H1 (cell line): ENCODE results near the gene MLKL. TPM values are rescaled to one million over a fixed set of nuclear protein-coding genes. Genes with fewer than 3 reads are reported as not detected.

ENCODE experiments used
- CTCF ChIA-PET: fragments of 300-600 bp; sonication (Branson Sonifier 250); formaldehyde crosslinking; loops from one replicate; lab custom pipeline; 2021; ENCODE audit not compliant: partially characterized antibody; lab: Charles Lee
- POLR2A ChIA-PET: fragments of 300-600 bp; sonication (Branson Sonifier 250); formaldehyde crosslinking; loops from one replicate; lab custom pipeline; 2021; ENCODE audit warnings: inconsistent platforms; ENCODE audit not compliant: partially characterized antibody; lab: Charles Lee
- DNase-seq, 2 experiments: peaks; one replicate each; pipeline versions ENCODE4 v3.0.0 to v3.0.0-alpha.2; 2010 to 2022; ENCODE audit warnings: low spot score in 2 of 2, low read depth in 1 of 2, mixed read lengths in 1 of 2
- FAIRE-seq: peaks from 2 replicates; lab custom pipeline; 2011; peaks lifted over from hg19 to GRCh38; lab: Jason Lieb, UNC
- H2AFZ ChIP-seq: 2 replicates; pipeline ENCODE4 v1.8.1; 2012; ENCODE audit warnings: low read length, inconsistent platforms
- H2AK5ac ChIP-seq: 2 replicates; pipeline ENCODE4 v1.6.1; 2013; ENCODE audit warnings: low read depth, low read length
- H2BK120ac ChIP-seq: replicated peaks from 2 replicates; pipeline ENCODE3; 2013; ENCODE audit warnings: low read depth, low read length, inconsistent platforms
- H2BK12ac ChIP-seq: 2 replicates; pipeline ENCODE4 v1.6.1; 2013; ENCODE audit warnings: low read depth, low read length
- H2BK15ac ChIP-seq: 2 replicates; pipeline ENCODE4 v1.6.1; 2013; ENCODE audit warnings: low read length
- H2BK20ac ChIP-seq: 2 replicates; pipeline ENCODE4 v1.6.1; 2013; ENCODE audit warnings: low read length
- H2BK5ac ChIP-seq: 2 replicates; pipeline ENCODE4 v1.6.1; 2013; ENCODE audit warnings: low read depth, low read length
- H3K14ac ChIP-seq: 2 replicates; pipeline ENCODE4 v1.6.1; 2013; ENCODE audit warnings: inconsistent platforms; ENCODE audit not compliant: insufficient read length
- H3K18ac ChIP-seq: 2 replicates; pipeline ENCODE4 v1.6.1; 2013; ENCODE audit warnings: low read length; ENCODE audit errors: extremely low read depth
- H3K23ac ChIP-seq: 2 replicates; pipeline ENCODE4 v1.6.1; 2013; ENCODE audit warnings: inconsistent platforms; ENCODE audit not compliant: insufficient read length
- H3K23me2 ChIP-seq: 2 replicates; pipeline ENCODE4 v1.6.1; 2013; ENCODE audit warnings: low read depth, low read length
- H3K27ac ChIP-seq: 2 replicates; pipeline ENCODE4 v1.6.1; 2011; ENCODE audit warnings: low read depth, low read length, inconsistent platforms
- H3K27me3 ChIP-seq, 4 experiments: replicated peaks in 1 of 4; 1 replicate in 1 of 4; 2 replicates in 3 of 4; pipeline versions ENCODE4 v1.6.1 to v1.8.1; 2011 to 2013; ENCODE audit warnings: low read length in 3 of 4, mild to moderate bottlenecking in 3 of 4, inconsistent platforms in 2 of 4, mixed read lengths in 2 of 4, moderate library complexity in 1 of 4; ENCODE audit not compliant: control insufficient read depth in 3 of 4, insufficient read depth in 3 of 4; ENCODE audit errors: extremely low read depth in 1 of 4
- H3K36me3 ChIP-seq, 4 experiments: 2 replicates each; pipeline versions ENCODE4 v1.6.1 to v1.8.1; 2011 to 2013; ENCODE audit warnings: mild to moderate bottlenecking in 4 of 4, low read length in 3 of 4, moderate library complexity in 2 of 4, control low read depth in 1 of 4, inconsistent platforms in 1 of 4; ENCODE audit not compliant: insufficient read depth in 4 of 4, control insufficient read depth in 2 of 4
- H3K4ac ChIP-seq: replicated peaks from 2 replicates; pipeline ENCODE3; 2013; ENCODE audit warnings: low read length, low read depth, mixed read lengths, inconsistent platforms; ENCODE audit not compliant: insufficient read length
- H3K4me1 ChIP-seq, 4 experiments: replicated peaks in 1 of 4; 1 replicate in 1 of 4; 2 replicates in 3 of 4; pipeline versions ENCODE4 v1.6.1 to v1.8.1; 2011 to 2013; ENCODE audit warnings: low read length in 3 of 4, inconsistent platforms in 2 of 4, mixed read lengths in 1 of 4; ENCODE audit not compliant: insufficient read depth in 4 of 4, control insufficient read depth in 3 of 4
- H3K4me2 ChIP-seq, 2 experiments: 2 replicates each; pipeline versions ENCODE4 v1.6.1 to v1.8.1; 2011 to 2013; ENCODE audit warnings: low read depth in 2 of 2, low read length in 2 of 2, control low read depth in 1 of 2, inconsistent platforms in 1 of 2, mild to moderate bottlenecking in 1 of 2; ENCODE audit not compliant: insufficient read depth in 1 of 2
- H3K4me3 ChIP-seq, 4 experiments: fragments of 200-600, 300-600 bp in 1 of 4; sonication (generic), shearing (Covaris generic), sonication (Bioruptor Twin) in 1 of 4; 2 replicates each; pipeline versions ENCODE4 v1.5.1 to v1.8.1; 2011 to 2016; ENCODE audit warnings: low read length in 4 of 4, low read depth in 3 of 4, control low read depth in 2 of 4, inconsistent platforms in 2 of 4, mild to moderate bottlenecking in 2 of 4, mixed read lengths in 1 of 4, moderate library complexity in 1 of 4; ENCODE audit not compliant: insufficient read depth in 2 of 4; ENCODE audit errors: extremely low read depth in 1 of 4
- H3K56ac ChIP-seq: replicated peaks from 2 replicates; pipeline ENCODE3; 2013; ENCODE audit warnings: low read depth, mild to moderate bottlenecking, mixed read lengths, low read length, inconsistent platforms; ENCODE audit not compliant: insufficient read length
- H3K79me1 ChIP-seq: 2 replicates; pipeline ENCODE4 v1.6.1; 2013; ENCODE audit warnings: low read depth, low read length, control low read depth
- H3K79me2 ChIP-seq, 2 experiments: 2 replicates each; pipeline versions ENCODE4 v1.6.1 to v1.8.1; 2012 to 2013; ENCODE audit warnings: low read length in 2 of 2, mild to moderate bottlenecking in 2 of 2, inconsistent platforms in 1 of 2; ENCODE audit not compliant: insufficient read depth in 2 of 2, control insufficient read depth in 1 of 2
- H3K9ac ChIP-seq, 4 experiments: replicated peaks in 1 of 4; 1 replicate in 1 of 4; 2 replicates in 3 of 4; pipeline versions ENCODE4 v1.6.1 to v1.8.1; 2011 to 2013; ENCODE audit warnings: low read depth in 3 of 4, low read length in 3 of 4, control low read depth in 2 of 4, mild to moderate bottlenecking in 2 of 4, moderate library complexity in 2 of 4, inconsistent platforms in 1 of 4; ENCODE audit errors: extremely low read depth in 1 of 4
- H3K9me3 ChIP-seq, 2 experiments: 2 replicates each; pipeline versions ENCODE4 v1.6.1 to v1.8.1; 2012 to 2013; ENCODE audit warnings: mild to moderate bottlenecking in 2 of 2, moderate library complexity in 2 of 2, control low read depth in 1 of 2, inconsistent platforms in 1 of 2, low read depth in 1 of 2, low read length in 1 of 2, mixed read lengths in 1 of 2; ENCODE audit not compliant: insufficient read depth in 2 of 2
- H4K20me1 ChIP-seq, 2 experiments: replicated peaks in 1 of 2; 2 replicates each; pipeline versions ENCODE3 to v1.8.1; 2011 to 2013; ENCODE audit warnings: inconsistent platforms in 2 of 2, low read length in 2 of 2, mild to moderate bottlenecking in 1 of 2; ENCODE audit not compliant: insufficient read depth in 2 of 2, control insufficient read depth in 1 of 2
- H4K5ac ChIP-seq: 2 replicates; pipeline ENCODE4 v1.6.1; 2013; ENCODE audit warnings: low read length, low read depth, mixed read lengths, inconsistent platforms; ENCODE audit not compliant: insufficient read length
- H4K8ac ChIP-seq: 2 replicates; pipeline ENCODE4 v1.8.0; 2013; ENCODE audit warnings: mild to moderate bottlenecking, moderate library complexity, low read length, inconsistent platforms; ENCODE audit not compliant: insufficient read depth; ENCODE audit errors: extremely low read depth
- H4K91ac ChIP-seq: replicated peaks from 2 replicates; pipeline ENCODE3; 2013; ENCODE audit warnings: low read length, mixed read lengths, inconsistent platforms; ENCODE audit not compliant: insufficient read length
- CHD1 ChIP-seq: IDR thresholded peaks from 2 replicates; pipeline ENCODE4 v1.6.1; 2012; ENCODE audit warnings: low read depth, low read length, improper control_type of control experiment
- TEAD4 ChIP-seq: IDR thresholded peaks from 2 replicates; pipeline ENCODE4 v1.6.1; 2012; ENCODE audit warnings: low read depth, low read length, inconsistent platforms, mixed read lengths
- ZNF274 ChIP-seq: IDR thresholded peaks from 2 replicates; pipeline ENCODE4 v1.7.0; 2012; ENCODE audit warnings: low read length, borderline replicate concordance; ENCODE audit errors: extremely low read depth
- WGBS, 2 experiments: shearing (Covaris generic) in 1 of 2; methylation state at CpG; one replicate each; pipeline versions ENCODE4 v1.1.6 to v1.1.7; 2013 to 2015; ENCODE audit warnings: low lambda C conversion rate in 2 of 2, mixed read lengths in 2 of 2, inconsistent platforms in 1 of 2, low coverage in 1 of 2, missing lambda C conversion rate in 1 of 2; ENCODE audit not compliant: insufficient replicate concordance in 2 of 2, insufficient coverage in 1 of 2, insufficient read length in 1 of 2; ENCODE audit errors: extremely low coverage in 1 of 2, missing lambda C conversion rate in 1 of 2; 5-methylcytosine and 5-hydroxymethylcytosine counted together
- polyA plus RNA-seq, 7 experiments: library from polyadenylated mRNA; depleted of rRNA in 3 of 7; stranded (reverse) in 5 of 7; unstranded in 2 of 7; fragments of >200 nt in 5 of 7; fragments of 200-250 nt in 2 of 7; gene quantifications; 1 replicate in 5 of 7; 2 replicates in 1 of 7; 4 replicates in 1 of 7; pipeline versions ENCODE4 v1.2.1 to v1.2.3, GENCODE V29; 2011 to 2013; ENCODE audit warnings: missing spikeins in 2 of 7, mixed read lengths in 2 of 7
- total RNA-seq: library from RNA; stranded (reverse); fragmentation: NEBNext Ultra II Directional; extraction: Animal tissue kit (Norgen Biotek cat#: 25700); gene quantifications from 2 replicates; pipeline ENCODE4 v1.2.1, GENCODE V29; 2021

MLKL gene
- total and polyA plus RNA-seq, 2 of the 8 experiments (the other 6 are each of a cell fraction or from before 2014, with no cell fraction given): 1.6 to 2.1 TPM

GRCh38 chr16:74727903-74728302, 27.2 kb upstream of the MLKL start:
- WGBS, 2 experiments: 95% methylated on average over 4 of the region's 4 CpGs; no CpG with 5 or more reads in 1 of the 2 experiments
- no peak overlapping the region for H3K18ac ChIP-seq
- no peak overlapping the region for H2BK20ac ChIP-seq
- no peak overlapping the region for H2BK120ac ChIP-seq
- no peak overlapping the region for H4K5ac ChIP-seq
- ChIA-PET CTCF (interaction anchor here (1.2 to 32.9 kb wide), 14 partner anchors 8 to 133 kb away, joined by 3 to 576 read pairs (median 24); partner anchors contain the start of gene MLKL), POLR2A (no interaction called here)
- H2BK12ac ChIP-seq: no peak overlapping the region
- no peaks in the 10 kb centered on the region for H3K36me3 ChIP-seq
- DNase-seq (no peak), FAIRE-seq (no peak)
- H3K56ac ChIP-seq: no peak overlapping the region
- no peak overlapping the region for H4K8ac ChIP-seq
- no peaks in the 10 kb centered on the region for H3K23me2 ChIP-seq
- no peak overlapping the region for H3K23ac ChIP-seq
- H3K4ac ChIP-seq: no peak overlapping the region
- no peak overlapping the region for H3K27ac ChIP-seq
- H3K9ac ChIP-seq: no peak overlapping the region
- H2AFZ ChIP-seq: no peak overlapping the region
- no peak overlapping the region for H2AK5ac ChIP-seq
- TF ChIP-seq ZNF274 (no peak), TEAD4 (no peak), CHD1 (no peak)
- H3K79me2 ChIP-seq: no peaks in the 10 kb centered on the region
- H4K20me1 ChIP-seq: no peaks in the 10 kb centered on the region
- no peak overlapping the region for H3K4me2 ChIP-seq
- H2BK5ac ChIP-seq: no peak overlapping the region
- H3K4me3 ChIP-seq: no peak overlapping the region
- H2BK15ac ChIP-seq: no peak overlapping the region
- H3K14ac ChIP-seq: no peak overlapping the region
- no peak overlapping the region for H4K91ac ChIP-seq
- H3K4me1 ChIP-seq: peaks cover 2 to 10% (median 5%) of the 10 kb centered on the region in 4 experiments; a peak in 5 of 7 replicates
- H3K27me3 ChIP-seq: 0 out of 7 replicates have a peak, but pooled peaks cover 0 to 2% (median 0%) of the 10 kb centered on the region in 4 experiments
- H3K9me3 ChIP-seq: peaks cover 8 to 12% of the 10 kb centered on the region in 2 experiments
- H3K79me1 ChIP-seq: no peaks in the 10 kb centered on the region
